GM23248 (cell line): Measurements from ENCODE around the gene LUZP1.

ENCODE experiments used
- EZH2 ChIP-seq: fragments of 200-600 bp; sonication (generic); IDR thresholded peaks from 2 replicates; pipeline ENCODE4 v1.6.1; 2018; ENCODE audit warnings: antibody characterized with exemption, mild to moderate bottlenecking; ENCODE audit not compliant: insufficient read depth, poor library complexity, severe bottlenecking
- EZH2phosphoT487 ChIP-seq: fragments of 200-600 bp; sonication (generic); IDR thresholded peaks from 2 replicates; pipeline ENCODE4 v1.6.1; 2018; ENCODE audit warnings: antibody characterized with exemption, moderate library complexity, mild to moderate bottlenecking, low read depth; ENCODE audit not compliant: insufficient read depth

DNA sequence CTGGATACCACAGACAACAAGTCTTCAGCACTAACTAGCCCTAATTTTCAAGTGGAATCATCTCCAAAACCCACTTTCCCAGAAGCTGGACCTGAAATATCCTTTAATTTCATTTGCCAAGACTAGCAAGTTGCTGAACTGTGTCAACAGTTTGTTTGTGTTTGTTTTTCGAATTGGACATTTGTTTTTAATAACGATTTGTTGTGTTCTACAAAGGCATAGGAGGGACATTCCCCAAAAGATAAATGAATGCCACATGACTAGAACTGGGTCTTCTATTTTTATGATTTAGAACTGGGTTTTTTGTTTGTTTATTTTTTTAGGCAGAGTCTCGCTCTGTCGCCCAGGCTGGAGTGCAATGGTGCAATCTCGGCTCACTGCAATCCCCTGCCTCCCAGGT is 17.9 kb downstream of the LUZP1 start:
- TF ChIP-seq EZH2 (no peak), EZH2phosphoT487 (no peak)
